ENCODE results near the gene MNDA.

Gene MNDA

DNA sequence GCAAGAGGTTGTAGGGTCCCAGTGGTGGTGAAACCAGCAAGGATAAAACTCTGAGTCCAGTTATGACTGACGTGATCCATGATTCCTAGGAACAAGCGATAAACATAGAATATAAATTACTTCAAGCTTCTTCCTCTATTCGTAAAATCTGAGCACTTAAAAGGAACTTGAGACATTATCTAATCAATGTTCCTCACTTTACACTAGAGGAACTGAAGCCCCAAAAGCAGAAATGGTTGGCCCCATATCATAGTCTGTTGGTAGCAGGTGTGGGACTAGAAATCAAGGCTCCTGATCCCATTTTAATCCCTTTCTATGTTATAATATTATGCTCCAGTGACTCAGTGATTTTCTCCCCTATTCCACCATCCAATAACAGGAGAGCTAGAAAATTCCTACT, 21.9 kb upstream of the MNDA start:
- Histone ChIP-seq H3K9ac (ENCODE audit: insufficient read length) (no peak overlapping the region), H3K9me3 (ENCODE audit: low read depth, low read length) (no peaks in the 10 kb centered on the region), H3K4me3 (no peak overlapping the region), H3K27ac (no peak overlapping the region), H3K36me3 (ENCODE audit: insufficient read depth, low read length) (no peaks in the 10 kb centered on the region)
- DNase-seq (ENCODE audit: low read depth, low spot score): no peak
- TF ChIP-seq EZH2 (IDR thresholded peaks at IDR 0.05): no peak

GRCh38 chr1:158809862-158810261, 21.3 kb upstream of the MNDA start:
- Histone ChIP-seq H3K9ac (ENCODE audit: insufficient read length) (no peak overlapping the region), H3K36me3 (ENCODE audit: insufficient read depth, low read length) (no peaks in the 10 kb centered on the region), H3K4me3 (no peak overlapping the region), H3K9me3 (ENCODE audit: low read depth, low read length) (no peaks in the 10 kb centered on the region), H3K27ac (no peak overlapping the region)
- TF ChIP-seq FOXP2 (optimal IDR thresholded peaks at IDR 0.05; ENCODE audit: control extremely low read depth, extremely low read length, insufficient read depth) (no peak), POLR2AphosphoS5 (IDR thresholded peaks at IDR 0.05; ENCODE audit: borderline replicate concordance, low read depth, low read length) (no peak), EZH2 (IDR thresholded peaks at IDR 0.05) (no peak)
- no peak for DNase-seq (ENCODE audit: low read depth, low spot score)

GRCh38 chr1:158810311-158810710, 20.8 kb upstream of the MNDA start:
- no peak for DNase-seq (ENCODE audit: low read depth, low spot score)
- Histone ChIP-seq H3K9ac (ENCODE audit: insufficient read length) (no peak overlapping the region), H3K27ac (no peak overlapping the region), H3K4me3 (no peak overlapping the region), H3K36me3 (ENCODE audit: insufficient read depth, low read length) (no peaks in the 10 kb centered on the region), H3K9me3 (ENCODE audit: low read depth, low read length) (no peaks in the 10 kb centered on the region)
- TF ChIP-seq POLR2AphosphoS5 (IDR thresholded peaks at IDR 0.05; ENCODE audit: borderline replicate concordance, low read depth, low read length) (no peak), FOXP2 (optimal IDR thresholded peaks at IDR 0.05; ENCODE audit: control extremely low read depth, extremely low read length, insufficient read depth) (no peak), EZH2 (IDR thresholded peaks at IDR 0.05) (no peak)

- Histone ChIP-seq H3K27ac (no peak overlapping the region), H3K36me3 (ENCODE audit: insufficient read depth, low read length) (no peaks in the 10 kb centered on the region), H3K4me3 (no peak overlapping the region), H3K9ac (ENCODE audit: insufficient read length) (no peak overlapping the region), H3K9me3 (ENCODE audit: low read depth, low read length) (no peaks in the 10 kb centered on the region)
- TF ChIP-seq EZH2 (IDR thresholded peaks at IDR 0.05): no peak
- no peak for TF ChIP-seq FOXP2 (optimal IDR thresholded peaks at IDR 0.05; ENCODE audit: control extremely low read depth, extremely low read length, insufficient read depth)
- TF ChIP-seq POLR2AphosphoS5 (IDR thresholded peaks at IDR 0.05; ENCODE audit: borderline replicate concordance, low read depth, low read length): no peak
- no peak for DNase-seq (ENCODE audit: low read depth, low spot score)
These were observed 18.8 kb upstream of the MNDA start for GRCh38 chr1:158812336-158812735.

DNA sequence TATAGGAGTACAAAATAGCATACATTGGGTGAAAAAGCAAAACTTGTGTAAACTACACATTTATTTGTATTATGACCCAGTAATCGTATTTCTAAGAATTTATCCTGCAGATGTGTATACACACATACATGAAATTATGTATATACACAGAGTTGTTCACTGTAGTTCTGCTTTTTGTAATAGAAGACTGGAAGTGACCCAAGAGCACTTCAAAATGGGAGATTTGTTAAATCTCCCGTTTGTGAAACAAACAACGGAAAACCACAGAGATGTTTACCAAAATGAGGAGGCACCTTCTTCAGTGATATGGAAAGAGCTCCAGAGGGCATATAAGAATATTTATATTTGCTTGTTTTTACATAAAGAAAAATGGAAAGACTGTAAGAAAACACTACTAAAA, 18.0 kb upstream of the MNDA start:
- no peak for TF ChIP-seq POLR2AphosphoS5 (IDR thresholded peaks at IDR 0.05; ENCODE audit: borderline replicate concordance, low read depth, low read length)
- no peak for TF ChIP-seq FOXP2 (optimal IDR thresholded peaks at IDR 0.05; ENCODE audit: control extremely low read depth, extremely low read length, insufficient read depth)
- no peaks in the 10 kb centered on the region for H3K36me3 ChIP-seq (ENCODE audit: insufficient read depth, low read length)
- H3K4me3 ChIP-seq: no peak overlapping the region
- DNase-seq (ENCODE audit: low read depth, low spot score): no peak
- no peak overlapping the region for H3K9ac ChIP-seq (ENCODE audit: insufficient read length)
- no peaks in the 10 kb centered on the region for H3K9me3 ChIP-seq (ENCODE audit: low read depth, low read length)
- no peak overlapping the region for H3K27ac ChIP-seq

DNA sequence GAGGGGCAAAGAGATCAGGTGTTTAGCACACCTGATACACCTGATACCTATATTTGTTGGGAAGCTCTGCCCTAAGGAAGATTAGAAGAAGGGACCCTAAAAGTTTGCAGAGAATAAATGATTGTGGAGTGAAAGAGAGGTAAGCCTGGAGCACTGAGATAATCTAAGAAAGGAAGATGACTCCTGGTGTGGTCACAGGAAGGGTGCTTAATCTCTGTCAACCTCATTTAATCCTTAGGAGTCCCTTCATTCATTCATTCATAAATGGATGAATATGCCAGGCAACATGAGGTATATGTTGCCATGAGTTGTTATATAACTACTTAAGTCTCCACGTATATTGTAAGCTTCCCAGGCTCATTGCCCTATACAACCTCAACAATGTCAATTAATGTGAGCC, 16.2 kb upstream of the MNDA start:
- no peak overlapping the region for H3K27ac ChIP-seq
- TF ChIP-seq POLR2AphosphoS5 (IDR thresholded peaks at IDR 0.05; ENCODE audit: borderline replicate concordance, low read depth, low read length): no peak
- TF ChIP-seq FOXP2 (optimal IDR thresholded peaks at IDR 0.05; ENCODE audit: control extremely low read depth, extremely low read length, insufficient read depth): no peak
- TF ChIP-seq EZH2 (IDR thresholded peaks at IDR 0.05): no peak
- no peaks in the 10 kb centered on the region for H3K9me3 ChIP-seq (ENCODE audit: low read depth, low read length)
- H3K9ac ChIP-seq (ENCODE audit: insufficient read length): no peak overlapping the region
- DNase-seq (ENCODE audit: low read depth, low spot score): no peak
- H3K36me3 ChIP-seq (ENCODE audit: insufficient read depth, low read length): no peaks in the 10 kb centered on the region
- no peak overlapping the region for H3K4me3 ChIP-seq

DNA sequence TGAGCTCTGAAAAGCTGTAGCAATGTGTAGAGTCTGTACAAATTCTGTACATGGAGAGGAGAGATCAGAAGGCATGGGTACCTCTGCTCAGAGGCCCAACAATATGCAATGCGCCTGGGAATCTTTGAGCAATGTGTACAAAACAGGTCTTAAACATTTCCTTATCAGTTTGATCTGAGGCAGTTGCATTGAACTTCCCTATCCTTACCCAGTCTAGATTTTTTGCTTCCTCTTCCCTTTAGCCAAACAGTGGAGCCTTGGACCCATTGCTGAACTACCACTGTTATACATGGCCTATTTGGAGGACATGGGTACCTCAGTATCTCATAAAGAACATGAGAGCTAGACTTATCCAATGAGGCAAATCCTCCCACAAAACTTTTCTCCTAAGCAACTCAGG, 12.6 kb upstream of the MNDA start:
- no peak overlapping the region for H3K9ac ChIP-seq (ENCODE audit: insufficient read length)

DNA sequence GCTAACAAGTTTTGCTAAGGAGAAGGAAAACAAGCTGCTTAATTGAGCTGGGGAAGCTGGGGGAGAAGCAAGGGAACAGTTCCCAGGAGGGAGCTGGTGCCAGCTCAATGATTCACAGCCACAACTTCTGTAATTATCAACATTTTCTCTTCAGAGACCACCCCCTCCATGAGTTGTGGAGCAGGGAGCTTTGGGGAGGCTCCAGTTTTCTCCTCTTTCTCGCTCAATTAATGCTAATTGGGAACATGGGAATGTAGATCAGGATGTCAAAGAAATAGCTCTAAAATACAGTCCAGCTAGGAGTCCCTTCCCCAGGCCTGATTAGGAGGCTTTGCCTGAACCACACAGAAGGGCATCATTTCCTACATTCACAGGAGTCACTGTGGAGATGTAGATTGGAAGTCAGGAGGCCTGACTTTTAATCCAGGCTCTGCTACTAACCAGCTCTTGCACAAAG, 12.1 kb upstream of the MNDA start:
- Histone ChIP-seq H3K9me3 (ENCODE audit: low read depth, low read length) (no peaks in the 10 kb centered on the region), H3K27ac (no peak overlapping the region)

More for the DNA sequence above, 12.6 kb upstream of the MNDA start:
- Histone ChIP-seq H3K9me3 (ENCODE audit: low read depth, low read length) (no peaks in the 10 kb centered on the region), H3K36me3 (ENCODE audit: insufficient read depth, low read length) (no peaks in the 10 kb centered on the region), H3K4me3 (no peak overlapping the region), H3K27ac (no peak overlapping the region)
- DNase-seq (ENCODE audit: low read depth, low spot score): no peak
- no peak for TF ChIP-seq EZH2 (IDR thresholded peaks at IDR 0.05)
- no peak for TF ChIP-seq FOXP2 (optimal IDR thresholded peaks at IDR 0.05; ENCODE audit: control extremely low read depth, extremely low read length, insufficient read depth)
- TF ChIP-seq POLR2AphosphoS5 (IDR thresholded peaks at IDR 0.05; ENCODE audit: borderline replicate concordance, low read depth, low read length): no peak

More for the DNA sequence above, 12.1 kb upstream of the MNDA start:
- no peak for DNase-seq (ENCODE audit: low read depth, low spot score)
- Histone ChIP-seq H3K36me3 (ENCODE audit: insufficient read depth, low read length) (no peaks in the 10 kb centered on the region), H3K4me3 (no peak overlapping the region), H3K9ac (ENCODE audit: insufficient read length) (no peak overlapping the region)
- no peak for TF ChIP-seq FOXP2 (optimal IDR thresholded peaks at IDR 0.05; ENCODE audit: control extremely low read depth, extremely low read length, insufficient read depth)
- TF ChIP-seq EZH2 (IDR thresholded peaks at IDR 0.05): no peak
- no peak for TF ChIP-seq POLR2AphosphoS5 (IDR thresholded peaks at IDR 0.05; ENCODE audit: borderline replicate concordance, low read depth, low read length)

All from SK-N-MC (cell line).